SH-SY5Y (cell line): ENCODE data around the gene KCTD16.

Experiments
- GATA2 ChIP-seq: IDR thresholded peaks from 2 replicates; pipeline ENCODE4 v1.6.1; 2011; ENCODE audit warnings: mild to moderate bottlenecking, low read depth, low read length
- GATA3 ChIP-seq: IDR thresholded peaks from 2 replicates; pipeline ENCODE4 v1.6.1; 2011; ENCODE audit warnings: low read depth, mild to moderate bottlenecking, low read length, moderate library complexity

Gene KCTD16

GRCh38 chr5:144464306-144464705, 293.6 kb downstream of the KCTD16 start:
- TF ChIP-seq GATA2 (no peak), GATA3 (no peak)

DNA sequence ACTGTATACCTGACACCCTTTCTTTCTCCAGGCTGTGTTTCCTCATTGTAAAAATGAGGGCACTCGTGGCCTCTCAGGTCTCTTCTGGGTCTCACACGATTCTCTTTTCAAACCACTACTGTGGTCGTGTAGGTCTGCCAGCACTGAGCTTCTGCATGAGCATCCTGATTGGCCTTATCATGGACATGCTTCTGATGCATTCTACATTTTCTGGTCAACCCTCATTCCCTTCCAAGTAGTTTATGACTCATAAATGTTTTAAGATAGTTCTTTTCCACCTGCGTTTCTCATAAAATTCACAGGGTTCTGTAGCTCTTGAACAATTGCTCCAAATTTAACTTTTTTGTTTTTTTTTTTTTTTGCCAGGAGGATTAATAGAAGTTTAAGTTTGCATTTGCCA, 294.8 kb downstream of the KCTD16 start:
- TF ChIP-seq GATA3 (no peak), GATA2 (no peak)

- TF ChIP-seq GATA2 (no peak), GATA3 (no peak)
Observed at GRCh38 chr5:144467792-144468191, 297.1 kb downstream of the KCTD16 start.

GRCh38 chr5:144468571-144468970, 297.9 kb downstream of the KCTD16 start:
- TF ChIP-seq GATA3 (no peak), GATA2 (no peak)

GRCh38 chr5:144469106-144469505, 298.4 kb downstream of the KCTD16 start:
- TF ChIP-seq GATA2 (no peak), GATA3 (no peak)

- TF ChIP-seq GATA2 (no peak), GATA3 (no peak)
Observed at GRCh38 chr5:144472221-144472620, 301.5 kb downstream of the KCTD16 start.

GRCh38 chr5:144473650-144474049, 303.0 kb downstream of the KCTD16 start:
- no peak for TF ChIP-seq GATA3
- TF ChIP-seq GATA2 = no peak

DNA sequence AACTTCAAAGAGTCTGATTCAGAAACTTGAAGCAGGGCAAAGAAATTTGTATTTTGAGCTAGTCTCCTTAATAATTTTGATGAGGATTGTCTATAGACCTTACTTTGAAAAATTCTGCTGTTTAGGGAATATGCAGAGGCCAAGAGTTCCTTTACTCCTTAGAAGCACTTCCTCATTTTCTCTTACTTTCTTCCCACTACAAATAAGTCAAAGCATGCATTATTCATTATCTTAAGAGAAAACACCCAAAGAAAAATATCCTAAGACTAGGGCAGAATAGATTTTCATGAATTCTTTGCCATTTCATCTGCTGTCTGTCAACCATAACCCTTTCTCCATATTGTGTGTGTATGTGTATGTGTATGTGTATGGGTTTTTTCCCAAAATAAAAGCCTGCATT, 307.9 kb downstream of the KCTD16 start:
- TF ChIP-seq GATA2 (no peak), GATA3 (no peak)

DNA sequence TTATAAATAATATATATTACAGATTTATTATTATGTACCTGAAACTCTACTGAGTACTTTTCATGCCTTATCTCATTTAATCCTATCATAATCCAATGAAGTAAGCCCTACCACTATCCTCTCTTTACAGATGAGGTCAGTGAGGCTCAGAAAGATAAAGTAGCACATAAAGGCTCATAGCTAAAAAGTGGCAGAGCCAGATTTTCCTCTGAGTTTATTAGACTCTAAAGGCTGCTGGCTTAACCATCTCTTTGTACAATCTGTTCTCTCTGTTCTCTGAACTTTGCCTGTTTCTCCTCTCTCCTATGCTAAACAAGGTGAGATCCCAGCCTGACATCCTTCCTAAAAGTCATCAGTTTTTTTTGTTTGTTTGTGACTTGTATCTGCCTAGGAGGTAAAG, 311.2 kb downstream of the KCTD16 start:
- no peak for TF ChIP-seq GATA2
- no peak for TF ChIP-seq GATA3

DNA sequence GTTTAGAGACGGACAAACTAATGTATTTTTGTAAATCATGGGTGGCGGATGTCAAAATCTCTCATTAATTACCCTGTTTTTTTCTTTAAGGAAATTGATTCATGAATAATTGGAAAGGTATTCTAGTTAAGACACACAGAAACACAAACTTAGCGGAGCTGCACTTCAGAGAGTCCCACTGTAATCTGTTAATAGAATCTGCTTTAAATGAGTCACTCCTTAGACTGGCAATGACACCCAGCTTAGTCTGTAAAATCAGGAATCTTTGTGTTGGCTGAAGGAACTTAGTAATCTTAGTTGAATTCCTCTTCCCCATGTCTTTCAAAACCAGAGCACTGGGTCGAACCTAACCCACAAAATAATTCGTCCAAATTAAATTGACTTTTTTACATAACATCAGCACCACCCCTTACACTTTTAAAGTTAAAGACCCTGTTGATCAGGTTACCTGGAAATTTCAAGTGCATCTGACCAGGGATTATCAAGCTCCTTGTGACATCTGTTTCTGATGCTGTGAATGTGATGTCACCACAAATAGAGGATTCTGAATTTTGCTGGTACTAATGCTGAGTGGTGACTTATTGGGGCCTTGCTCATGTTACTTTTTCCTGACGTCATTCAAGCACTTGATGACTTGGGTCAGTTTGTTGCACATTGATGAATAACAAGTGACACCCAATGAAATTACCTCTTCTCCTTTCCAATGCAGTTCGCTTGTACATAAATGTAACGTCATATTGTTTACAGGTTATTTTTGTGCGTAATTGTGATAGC, 313.6 kb downstream of the KCTD16 start:
- TF ChIP-seq GATA3 (no peak), GATA2 (no peak)

- TF ChIP-seq GATA3 = no peak
Observed at GRCh38 chr5:144485540-144485939, 314.9 kb downstream of the KCTD16 start.

- no peak for TF ChIP-seq GATA3
- TF ChIP-seq GATA2 = no peak
Observed at GRCh38 chr5:144487207-144487606, 316.5 kb downstream of the KCTD16 start.

DNA sequence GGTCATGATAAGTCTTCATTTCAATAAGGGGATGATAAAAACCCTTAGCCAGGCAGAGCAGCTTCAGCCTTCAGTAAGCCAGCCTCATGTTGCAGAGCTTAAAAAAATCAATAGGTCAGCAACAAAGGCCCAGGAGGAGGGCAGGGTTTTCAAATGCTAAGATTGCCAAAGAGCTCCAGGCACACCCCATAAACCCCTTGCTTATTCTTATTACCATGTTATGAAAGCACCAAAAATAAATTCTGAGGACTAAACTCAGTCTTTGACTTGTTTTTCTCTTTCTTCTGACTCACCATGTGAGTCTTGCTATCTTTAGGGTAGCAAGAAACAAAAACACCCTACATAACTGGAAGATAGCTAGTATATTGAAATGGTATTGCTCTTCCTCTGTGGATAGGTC, 317.1 kb downstream of the KCTD16 start:
- no peak for TF ChIP-seq GATA3
- TF ChIP-seq GATA2 = no peak

DNA sequence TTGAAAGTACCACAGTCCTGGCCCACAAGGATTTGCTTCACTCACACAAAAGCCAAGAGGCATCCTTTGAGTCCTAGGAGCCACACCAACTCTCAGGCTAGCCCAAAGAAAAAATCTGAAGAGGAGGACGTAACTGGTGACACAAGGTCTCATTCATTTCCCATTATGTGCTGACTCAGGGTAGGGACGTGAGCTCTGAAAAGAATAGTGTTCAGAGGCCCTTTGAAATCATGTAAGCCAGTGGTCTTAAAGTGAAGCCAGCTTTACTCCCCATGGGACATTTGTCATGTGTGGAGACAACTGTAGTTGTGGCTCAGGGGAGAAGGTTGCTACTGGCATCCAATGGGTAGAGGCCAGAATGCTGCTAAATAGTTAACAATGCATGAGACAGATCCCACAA, 332.4 kb downstream of the KCTD16 start:
- TF ChIP-seq GATA2 = no peak
- no peak for TF ChIP-seq GATA3

DNA sequence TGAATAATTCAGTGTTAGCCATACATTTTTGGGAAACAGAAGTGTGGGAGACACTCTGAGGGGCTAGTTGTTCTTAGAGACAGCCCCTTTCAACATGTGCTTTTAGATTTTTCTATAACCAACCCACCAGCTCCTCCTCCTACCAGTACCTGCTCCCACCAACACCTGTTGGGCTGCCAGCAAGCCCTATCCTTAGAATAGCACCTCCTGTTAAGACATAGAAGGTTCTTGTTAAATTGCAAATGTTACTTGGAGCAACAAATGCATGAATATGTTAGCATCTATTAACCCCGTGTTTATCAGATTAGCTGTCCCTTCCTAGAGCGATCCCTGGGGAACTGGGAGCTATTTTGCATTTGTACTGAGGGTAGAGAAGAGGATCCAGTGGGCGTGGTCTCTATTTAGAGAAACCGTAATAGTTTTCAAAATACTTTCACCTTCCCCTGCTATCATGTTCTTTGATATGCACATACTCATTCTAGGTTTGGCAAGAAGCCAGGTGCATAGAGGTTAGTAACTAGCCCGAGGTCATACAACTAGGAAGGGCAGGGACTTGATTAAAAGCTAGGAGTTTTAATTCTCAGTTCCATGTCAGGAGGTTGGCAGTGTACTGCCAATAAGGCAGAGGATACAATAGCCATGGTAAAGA, 334.4 kb downstream of the KCTD16 start:
- TF ChIP-seq GATA2 (no peak), GATA3 (no peak)
